Tibial nerve (tissue), 4 donors: ENCODE data around the gene ADGRE2.

Experiments used
- CTCF ChIP-seq, 5 experiments: fragments of 200-600 bp in 3 of 5; fragments of 450-650 bp in 2 of 5; sonication (generic) in 3 of 5; IDR thresholded peaks; one replicate each; pipeline ENCODE4 v1.5.1; 2016 to 2019; ENCODE audit warnings: antibody characterized with exemption in 5 of 5, mild to moderate bottlenecking in 3 of 5, moderate library complexity in 2 of 5
- EP300 ChIP-seq, 2 donors: sonication (generic); formaldehyde crosslinking; IDR thresholded peaks; one replicate each; pipeline ENCODE4 v1.6.1; 2017; ENCODE audit warnings: antibody characterized with exemption in 2 of 2, mild to moderate bottlenecking in 1 of 2
- POLR2A ChIP-seq, 2 donors: fragments of 450-650 bp; IDR thresholded peaks; one replicate each; pipeline ENCODE4 v1.6.1; 2017; ENCODE audit warnings: antibody characterized with exemption in 2 of 2, mild to moderate bottlenecking in 2 of 2, moderate library complexity in 2 of 2

GRCh38 chr19:14719162-14719561 is 59.2 kb downstream of the ADGRE2 start:
- no peak for TF ChIP-seq CTCF (IDR thresholded peaks at IDR 0.05)
- no peak for TF ChIP-seq EP300 (IDR thresholded peaks at IDR 0.05)
- no peak for TF ChIP-seq POLR2A (IDR thresholded peaks at IDR 0.05)
